ENCODE measurements around the gene PDE2A. TPM values are rescaled to one million over a fixed set of nuclear protein-coding genes. Genes with fewer than 3 reads are reported as not detected.
A peak's percentile ranks its signal among the peaks of the same experiment; 100 is the strongest.

Gene PDE2A
- total RNA-seq, 1 experiment from 2014 or later, result 9.6 TPM

- H3K27me3 ChIP-seq (ENCODE audit: insufficient read depth, low read depth), result no peaks in the 10 kb centered on the region
- no peak for DNase-seq
- no peak overlapping the region for H2AFZ ChIP-seq
- no peaks in the 10 kb centered on the region for H3F3A ChIP-seq (ENCODE audit: insufficient read depth, low read depth)
- no peaks in the 10 kb centered on the region for H3K79me2 ChIP-seq (ENCODE audit: low read depth)
- BruUV-seq (replicated peaks), result no TSS peak
- no peaks in the 10 kb centered on the region for H3K4me1 ChIP-seq (replicated peaks; ENCODE audit: insufficient read depth)
- no peaks in the 10 kb centered on the region for H3K36me3 ChIP-seq (ENCODE audit: low read depth)
- no peak overlapping the region for H3K4me3 ChIP-seq
- ChIA-PET POLR2A (ENCODE audit: unreplicated experiment) (no interaction called here), CTCF (interaction anchor here (1.7 to 2.2 kb wide), 2 partner anchors 11 to 96 kb away, joined by 5 to 11 read pairs; no protein-coding TSS in a partner anchor)
- no peaks in the 10 kb centered on the region for H3K9me3 ChIP-seq (ENCODE audit: insufficient read depth, low read depth)
- no peaks in the 10 kb centered on the region for H3K9me2 ChIP-seq (ENCODE audit: insufficient read depth)
- intact Hi-C loops (cut with micrococcal nuclease; ENCODE audit: unreplicated experiment), result loop anchor here (5.0 to 10.0 kb wide), 3 partner anchors 105 to 750 kb away; partner anchors contain the start of gene ATG16L2
- 0 out of 2 replicates have a peak, but pooled peaks cover 8% of the 10 kb centered on the region for H4K20me1 ChIP-seq (ENCODE audit: insufficient read depth)
- H3K27ac ChIP-seq, result no peak overlapping the region
- H3K4me2 ChIP-seq, result no peak overlapping the region
- no peak for TF ChIP-seq EZH2 (IDR thresholded peaks at IDR 0.05; ENCODE audit: low read depth)
- TF ChIP-seq, protein P1, sequence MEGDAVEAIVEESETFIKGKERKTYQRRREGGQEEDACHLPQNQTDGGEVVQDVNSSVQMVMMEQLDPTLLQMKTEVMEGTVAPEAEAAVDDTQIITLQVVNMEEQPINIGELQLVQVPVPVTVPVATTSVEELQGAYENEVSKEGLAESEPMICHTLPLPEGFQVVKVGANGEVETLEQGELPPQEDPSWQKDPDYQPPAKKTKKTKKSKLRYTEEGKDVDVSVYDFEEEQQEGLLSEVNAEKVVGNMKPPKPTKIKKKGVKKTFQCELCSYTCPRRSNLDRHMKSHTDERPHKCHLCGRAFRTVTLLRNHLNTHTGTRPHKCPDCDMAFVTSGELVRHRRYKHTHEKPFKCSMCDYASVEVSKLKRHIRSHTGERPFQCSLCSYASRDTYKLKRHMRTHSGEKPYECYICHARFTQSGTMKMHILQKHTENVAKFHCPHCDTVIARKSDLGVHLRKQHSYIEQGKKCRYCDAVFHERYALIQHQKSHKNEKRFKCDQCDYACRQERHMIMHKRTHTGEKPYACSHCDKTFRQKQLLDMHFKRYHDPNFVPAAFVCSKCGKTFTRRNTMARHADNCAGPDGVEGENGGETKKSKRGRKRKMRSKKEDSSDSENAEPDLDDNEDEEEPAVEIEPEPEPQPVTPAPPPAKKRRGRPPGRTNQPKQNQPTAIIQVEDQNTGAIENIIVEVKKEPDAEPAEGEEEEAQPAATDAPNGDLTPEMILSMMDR (conservative IDR thresholded peaks at IDR 0.05), result no peak
These were observed 86.5 kb downstream of the PDE2A start for GRCh38 chr11:72587696-72588095.

- H3F3A ChIP-seq (ENCODE audit: insufficient read depth, low read depth), result no peaks in the 10 kb centered on the region
- H3K27me3 ChIP-seq (ENCODE audit: insufficient read depth, low read depth), result no peaks in the 10 kb centered on the region
- H3K9me3 ChIP-seq (ENCODE audit: insufficient read depth, low read depth), result no peaks in the 10 kb centered on the region
- H3K27ac ChIP-seq, result no peak overlapping the region
- H3K9me2 ChIP-seq (ENCODE audit: insufficient read depth), result no peaks in the 10 kb centered on the region
- H3K4me1 ChIP-seq (replicated peaks; ENCODE audit: insufficient read depth), result no peaks in the 10 kb centered on the region
- H3K4me2 ChIP-seq, result no peak overlapping the region
- ChIA-PET POLR2A (ENCODE audit: unreplicated experiment) (no interaction called here), CTCF (interaction anchor here (0.6 to 2.2 kb wide), 5 partner anchors 12 to 364 kb away, joined by 4 to 11 read pairs (median 5); no protein-coding TSS in a partner anchor)
- no peak for DNase-seq
- no peak overlapping the region for H3K4me3 ChIP-seq
- intact Hi-C loops (cut with micrococcal nuclease; ENCODE audit: unreplicated experiment), result loop anchor here (5.0 to 10.0 kb wide), 3 partner anchors 104 to 751 kb away; partner anchors contain the start of gene ATG16L2
- H2AFZ ChIP-seq, result no peak overlapping the region
- H4K20me1 ChIP-seq (ENCODE audit: insufficient read depth), result 0 out of 2 replicates have a peak, but pooled peaks cover 8% of the 10 kb centered on the region
- BruUV-seq (replicated peaks), result no TSS peak
- no peaks in the 10 kb centered on the region for H3K36me3 ChIP-seq (ENCODE audit: low read depth)
- no peaks in the 10 kb centered on the region for H3K79me2 ChIP-seq (ENCODE audit: low read depth)
- no peak for TF ChIP-seq EZH2 (IDR thresholded peaks at IDR 0.05; ENCODE audit: low read depth)
- TF ChIP-seq, protein P1 (conservative IDR thresholded peaks at IDR 0.05), result no peak
These were observed 87.7 kb downstream of the PDE2A start for GRCh38 chr11:72586321-72587090.

- H3F3A ChIP-seq (ENCODE audit: insufficient read depth, low read depth), result no peaks in the 10 kb centered on the region
- CTCF ChIA-PET, result interaction anchor here (1.5 to 2.2 kb wide), 3 partner anchors 13 to 115 kb away, joined by 4 to 11 read pairs (median 5); no protein-coding TSS in a partner anchor
- no peaks in the 10 kb centered on the region for H3K4me1 ChIP-seq (replicated peaks; ENCODE audit: insufficient read depth)
- H3K9me3 ChIP-seq (ENCODE audit: insufficient read depth, low read depth), result no peaks in the 10 kb centered on the region
- H3K27me3 ChIP-seq (ENCODE audit: insufficient read depth, low read depth), result no peaks in the 10 kb centered on the region
- H3K36me3 ChIP-seq (ENCODE audit: low read depth), result no peaks in the 10 kb centered on the region
- H4K20me1 ChIP-seq (ENCODE audit: insufficient read depth), result 0 out of 2 replicates have a peak, but pooled peaks cover 8% of the 10 kb centered on the region
- BruUV-seq (replicated peaks), result no TSS peak
- DNase-seq, result peak in 1 of 2 experiments; percentile 66
- intact Hi-C loops (cut with micrococcal nuclease; ENCODE audit: unreplicated experiment), result loop anchor here (1.0 to 10.0 kb wide), 6 partner anchors 57 to 751 kb away; partner anchors contain the start of gene ATG16L2
- no peak overlapping the region for H3K27ac ChIP-seq
- POLR2A ChIA-PET (ENCODE audit: unreplicated experiment), result no interaction called here
- TF ChIP-seq, protein P1 (conservative IDR thresholded peaks at IDR 0.05), result peak; percentile 97
- no peak for TF ChIP-seq EZH2 (IDR thresholded peaks at IDR 0.05; ENCODE audit: low read depth)
- no peak overlapping the region for H3K4me2 ChIP-seq
- no peak overlapping the region for H3K4me3 ChIP-seq
- no peak overlapping the region for H2AFZ ChIP-seq
- H3K9me2 ChIP-seq (ENCODE audit: insufficient read depth), result no peaks in the 10 kb centered on the region
- no peaks in the 10 kb centered on the region for H3K79me2 ChIP-seq (ENCODE audit: low read depth)
These were observed 88.4 kb downstream of the PDE2A start for GRCh38 chr11:72585762-72586311.

Data from PC-9 (cell line).